ENCODE results near the gene RSPH6A.

Gene RSPH6A

GRCh38 chr19:45824531-45825262 lies 9.6 kb upstream of the RSPH6A start:
- no peaks in the 10 kb centered on the region for H3K27me3 ChIP-seq (ENCODE audit: control insufficient read depth, insufficient read depth, low read length)
- H3K4me1 ChIP-seq (ENCODE audit: control insufficient read depth, insufficient read depth, low read length): no peaks in the 10 kb centered on the region
- no peak overlapping the region for H3K4me3 ChIP-seq (ENCODE audit: low read depth, low read length)
- no peaks in the 10 kb centered on the region for H3K9me3 ChIP-seq (ENCODE audit: control insufficient read depth, insufficient read depth, low read depth, low read length)
- peaks cover 97% of the 10 kb centered on the region for H3K36me3 ChIP-seq (ENCODE audit: control insufficient read depth, insufficient read depth, low read length)
- H3K27ac ChIP-seq (ENCODE audit: low read depth, low read length): no peak overlapping the region
- no peak overlapping the region for H3K9ac ChIP-seq (ENCODE audit: low read length)

GRCh38 chr19:45824041-45824471 lies 8.9 kb upstream of the RSPH6A start:
- no peak overlapping the region for H3K9ac ChIP-seq (ENCODE audit: low read length)
- no peaks in the 10 kb centered on the region for H3K27me3 ChIP-seq (ENCODE audit: control insufficient read depth, insufficient read depth, low read length)
- peaks cover 97% of the 10 kb centered on the region for H3K36me3 ChIP-seq (ENCODE audit: control insufficient read depth, insufficient read depth, low read length)
- no peaks in the 10 kb centered on the region for H3K4me1 ChIP-seq (ENCODE audit: control insufficient read depth, insufficient read depth, low read length)
- H3K27ac ChIP-seq (ENCODE audit: low read depth, low read length): no peak overlapping the region
- H3K9me3 ChIP-seq (ENCODE audit: control insufficient read depth, insufficient read depth, low read depth, low read length): no peaks in the 10 kb centered on the region
- H3K4me3 ChIP-seq (ENCODE audit: low read depth, low read length): no peak overlapping the region

GRCh38 chr19:45823182-45823581 lies 8.1 kb upstream of the RSPH6A start:
- H3K36me3 ChIP-seq (ENCODE audit: control insufficient read depth, insufficient read depth, low read length): peaks cover 88% of the 10 kb centered on the region
- no peak overlapping the region for H3K9ac ChIP-seq (ENCODE audit: low read length)
- H3K27ac ChIP-seq (ENCODE audit: low read depth, low read length): no peak overlapping the region
- no peaks in the 10 kb centered on the region for H3K9me3 ChIP-seq (ENCODE audit: control insufficient read depth, insufficient read depth, low read depth, low read length)
- no peak overlapping the region for H3K4me3 ChIP-seq (ENCODE audit: low read depth, low read length)
- no peaks in the 10 kb centered on the region for H3K27me3 ChIP-seq (ENCODE audit: control insufficient read depth, insufficient read depth, low read length)
- peaks cover 5% of the 10 kb centered on the region for H3K4me1 ChIP-seq (ENCODE audit: control insufficient read depth, insufficient read depth, low read length)

GRCh38 chr19:45822716-45823115 lies 7.6 kb upstream of the RSPH6A start:
- H3K4me1 ChIP-seq (ENCODE audit: control insufficient read depth, insufficient read depth, low read length): peaks cover 9% of the 10 kb centered on the region
- H3K4me3 ChIP-seq (ENCODE audit: low read depth, low read length): no peak overlapping the region
- no peak overlapping the region for H3K27ac ChIP-seq (ENCODE audit: low read depth, low read length)
- no peaks in the 10 kb centered on the region for H3K9me3 ChIP-seq (ENCODE audit: control insufficient read depth, insufficient read depth, low read depth, low read length)
- H3K36me3 ChIP-seq (ENCODE audit: control insufficient read depth, insufficient read depth, low read length): peaks cover 84% of the 10 kb centered on the region
- no peaks in the 10 kb centered on the region for H3K27me3 ChIP-seq (ENCODE audit: control insufficient read depth, insufficient read depth, low read length)
- no peak overlapping the region for H3K9ac ChIP-seq (ENCODE audit: low read length)

- no peak overlapping the region for H3K27ac ChIP-seq (ENCODE audit: low read depth, low read length)
- no peaks in the 10 kb centered on the region for H3K27me3 ChIP-seq (ENCODE audit: control insufficient read depth, insufficient read depth, low read length)
- no peak overlapping the region for H3K9ac ChIP-seq (ENCODE audit: low read length)
- H3K4me3 ChIP-seq (ENCODE audit: low read depth, low read length): no peak overlapping the region
- peaks cover 72% of the 10 kb centered on the region for H3K36me3 ChIP-seq (ENCODE audit: control insufficient read depth, insufficient read depth, low read length)
- H3K9me3 ChIP-seq (ENCODE audit: control insufficient read depth, insufficient read depth, low read depth, low read length): no peaks in the 10 kb centered on the region
- H3K4me1 ChIP-seq (ENCODE audit: control insufficient read depth, insufficient read depth, low read length): peaks cover 17% of the 10 kb centered on the region
Observed at GRCh38 chr19:45821570-45821969, 6.5 kb upstream of the RSPH6A start.

- Histone ChIP-seq H3K27me3 (ENCODE audit: control insufficient read depth, insufficient read depth, low read length) (no peaks in the 10 kb centered on the region), H3K9me3 (ENCODE audit: control insufficient read depth, insufficient read depth, low read depth, low read length) (no peaks in the 10 kb centered on the region), H3K9ac (ENCODE audit: low read length) (no peak overlapping the region), H3K4me3 (ENCODE audit: low read depth, low read length) (no peak overlapping the region), H3K36me3 (ENCODE audit: control insufficient read depth, insufficient read depth, low read length) (peaks cover 68% of the 10 kb centered on the region), H3K4me1 (ENCODE audit: control insufficient read depth, insufficient read depth, low read length) (peaks cover 21% of the 10 kb centered on the region), H3K27ac (ENCODE audit: low read depth, low read length) (no peak overlapping the region)
Observed at GRCh38 chr19:45821103-45821521, 6.0 kb upstream of the RSPH6A start.

GRCh38 chr19:45820413-45821102 lies 5.5 kb upstream of the RSPH6A start:
- Histone ChIP-seq H3K9me3 (ENCODE audit: control insufficient read depth, insufficient read depth, low read depth, low read length) (no peaks in the 10 kb centered on the region), H3K4me3 (ENCODE audit: low read depth, low read length) (no peak overlapping the region), H3K4me1 (ENCODE audit: control insufficient read depth, insufficient read depth, low read length) (peaks cover 22% of the 10 kb centered on the region), H3K27me3 (ENCODE audit: control insufficient read depth, insufficient read depth, low read length) (no peaks in the 10 kb centered on the region), H3K27ac (ENCODE audit: low read depth, low read length) (no peak overlapping the region), H3K36me3 (ENCODE audit: control insufficient read depth, insufficient read depth, low read length) (peaks cover 62% of the 10 kb centered on the region), H3K9ac (ENCODE audit: low read length) (no peak overlapping the region)

GRCh38 chr19:45819769-45820168 lies 4.7 kb upstream of the RSPH6A start:
- peaks cover 54% of the 10 kb centered on the region for H3K36me3 ChIP-seq (ENCODE audit: control insufficient read depth, insufficient read depth, low read length)
- H3K27me3 ChIP-seq (ENCODE audit: control insufficient read depth, insufficient read depth, low read length): no peaks in the 10 kb centered on the region
- no peaks in the 10 kb centered on the region for H3K9me3 ChIP-seq (ENCODE audit: control insufficient read depth, insufficient read depth, low read depth, low read length)
- no peak overlapping the region for H3K4me3 ChIP-seq (ENCODE audit: low read depth, low read length)
- H3K4me1 ChIP-seq (ENCODE audit: control insufficient read depth, insufficient read depth, low read length): peaks cover 23% of the 10 kb centered on the region
- no peak overlapping the region for H3K27ac ChIP-seq (ENCODE audit: low read depth, low read length)
- H3K9ac ChIP-seq (ENCODE audit: low read length): no peak overlapping the region

GRCh38 chr19:45817725-45818301 lies 2.7 kb upstream of the RSPH6A start:
- no peaks in the 10 kb centered on the region for H3K27me3 ChIP-seq (ENCODE audit: control insufficient read depth, insufficient read depth, low read length)
- no peak overlapping the region for H3K27ac ChIP-seq (ENCODE audit: low read depth, low read length)
- H3K4me3 ChIP-seq (ENCODE audit: low read depth, low read length): peak overlapping the region; percentile 25
- no peak overlapping the region for H3K9ac ChIP-seq (ENCODE audit: low read length)
- H3K36me3 ChIP-seq (ENCODE audit: control insufficient read depth, insufficient read depth, low read length): peaks cover 35% of the 10 kb centered on the region
- H3K4me1 ChIP-seq (ENCODE audit: control insufficient read depth, insufficient read depth, low read length): peaks cover 26% of the 10 kb centered on the region
- no peaks in the 10 kb centered on the region for H3K9me3 ChIP-seq (ENCODE audit: control insufficient read depth, insufficient read depth, low read depth, low read length)

GRCh38 chr19:45817010-45817724 lies 2.1 kb upstream of the RSPH6A start:
- peak overlapping the region; percentile 66 for H3K9ac ChIP-seq (ENCODE audit: low read length)
- H3K27me3 ChIP-seq (ENCODE audit: control insufficient read depth, insufficient read depth, low read length): no peaks in the 10 kb centered on the region
- peaks cover 26% of the 10 kb centered on the region for H3K4me1 ChIP-seq (ENCODE audit: control insufficient read depth, insufficient read depth, low read length)
- peak overlapping the region; percentile 84 for H3K4me3 ChIP-seq (ENCODE audit: low read depth, low read length)
- H3K36me3 ChIP-seq (ENCODE audit: control insufficient read depth, insufficient read depth, low read length): peaks cover 28% of the 10 kb centered on the region
- peak overlapping the region; percentile 42; the same call in 1 of the 2 replicates for H3K27ac ChIP-seq (ENCODE audit: low read depth, low read length)
- H3K9me3 ChIP-seq (ENCODE audit: control insufficient read depth, insufficient read depth, low read depth, low read length): no peaks in the 10 kb centered on the region

All from HUES6 (cell line).